GM12891 (cell line): Measurements from ENCODE around the gene PPP1R12B.

Experiments used
- PAX5 ChIP-seq: IDR thresholded peaks from 2 replicates; pipeline ENCODE4 v1.6.1; 2011; ENCODE audit warnings: low read length, moderate library complexity, mild to moderate bottlenecking; ENCODE audit not compliant: insufficient read depth, severe bottlenecking
- POLR2A ChIP-seq: IDR thresholded peaks from 2 replicates; pipeline ENCODE4 v1.6.1; 2011; ENCODE audit warnings: low read depth, low read length, control low read depth
- POLR2AphosphoS5 ChIP-seq: IDR thresholded peaks from 2 replicates; pipeline ENCODE4 v1.6.1; 2011; ENCODE audit warnings: low read depth, low read length, control low read depth

DNA sequence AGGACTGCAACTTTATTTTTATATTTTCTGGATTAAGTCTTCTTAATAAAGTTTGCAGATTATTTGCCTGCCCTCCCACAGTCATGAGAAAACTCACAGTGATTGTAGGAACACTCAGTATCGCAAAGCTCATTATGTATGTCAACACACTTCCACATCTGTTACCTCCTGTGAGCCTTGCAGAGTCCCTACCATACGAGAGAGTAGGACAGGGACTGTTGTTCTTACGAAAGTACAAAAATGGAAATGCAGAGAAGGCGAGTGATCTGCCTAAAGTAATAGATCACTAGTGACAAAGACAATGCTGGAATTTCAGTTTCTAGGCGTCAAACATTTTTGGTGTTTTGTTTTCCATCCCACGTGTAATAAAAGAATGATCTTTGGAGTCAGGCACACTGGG lies 230.1 kb downstream of the PPP1R12B start:
- TF ChIP-seq POLR2A (no peak), PAX5 (no peak), POLR2AphosphoS5 (no peak)
